Measurements from ENCODE around the gene GPR37. TPM values are rescaled to one million over a fixed set of nuclear protein-coding genes. Genes with fewer than 3 reads are reported as not detected.

Gene GPR37
- total RNA-seq, 4 donors from 2014 or later, result 1.1 TPM; not detected in 2

DNA sequence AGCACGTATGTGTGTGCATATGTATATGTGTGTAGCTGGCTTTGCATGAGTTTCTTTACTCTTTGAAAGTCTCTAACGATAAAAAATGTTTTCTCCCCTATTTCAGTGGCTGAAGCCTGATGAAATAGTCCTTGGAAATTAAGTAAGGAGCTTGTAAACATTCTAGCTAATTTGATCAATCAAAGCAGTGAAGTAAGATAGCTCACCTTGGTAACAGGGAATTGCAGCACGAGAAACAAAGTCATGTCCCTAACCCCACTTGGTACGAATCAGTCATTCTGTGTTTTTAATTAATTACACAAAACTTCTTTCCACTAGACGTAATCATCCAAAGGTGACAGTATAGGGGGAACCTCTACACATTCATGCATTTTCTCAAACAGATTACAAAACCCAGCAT is 41.5 kb downstream of the GPR37 start:
- in situ Hi-C loops (cut with MboI; ENCODE audit: low pct_ligation_motif_present in 1 of 4, low pct_unique_long_range_greater_than_20kb in 1 of 4, low sequenced_read_pairs in 3 of 4), result no loop called here
- TF ChIP-seq POLR2AphosphoS5 (IDR thresholded peaks at IDR 0.05) (no peak), EP300 (IDR thresholded peaks at IDR 0.05; ENCODE audit: low read depth) (no peak), POLR2A (IDR thresholded peaks at IDR 0.05) (no peak)
- TF ChIP-seq, protein P1, sequence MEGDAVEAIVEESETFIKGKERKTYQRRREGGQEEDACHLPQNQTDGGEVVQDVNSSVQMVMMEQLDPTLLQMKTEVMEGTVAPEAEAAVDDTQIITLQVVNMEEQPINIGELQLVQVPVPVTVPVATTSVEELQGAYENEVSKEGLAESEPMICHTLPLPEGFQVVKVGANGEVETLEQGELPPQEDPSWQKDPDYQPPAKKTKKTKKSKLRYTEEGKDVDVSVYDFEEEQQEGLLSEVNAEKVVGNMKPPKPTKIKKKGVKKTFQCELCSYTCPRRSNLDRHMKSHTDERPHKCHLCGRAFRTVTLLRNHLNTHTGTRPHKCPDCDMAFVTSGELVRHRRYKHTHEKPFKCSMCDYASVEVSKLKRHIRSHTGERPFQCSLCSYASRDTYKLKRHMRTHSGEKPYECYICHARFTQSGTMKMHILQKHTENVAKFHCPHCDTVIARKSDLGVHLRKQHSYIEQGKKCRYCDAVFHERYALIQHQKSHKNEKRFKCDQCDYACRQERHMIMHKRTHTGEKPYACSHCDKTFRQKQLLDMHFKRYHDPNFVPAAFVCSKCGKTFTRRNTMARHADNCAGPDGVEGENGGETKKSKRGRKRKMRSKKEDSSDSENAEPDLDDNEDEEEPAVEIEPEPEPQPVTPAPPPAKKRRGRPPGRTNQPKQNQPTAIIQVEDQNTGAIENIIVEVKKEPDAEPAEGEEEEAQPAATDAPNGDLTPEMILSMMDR (IDR thresholded peaks at IDR 0.05), result no peak
- Histone ChIP-seq H3K9me3 (no peaks in the 10 kb centered on the region), H3K36me3 (no peaks in the 10 kb centered on the region), H3K4me3 (no peak overlapping the region), H3K27ac (no peak overlapping the region), H3K27me3 (no peaks in the 10 kb centered on the region), H3K4me1 (peaks cover 0 to 7% (median 2%) of the 10 kb centered on the region in 4 donors)
- intact Hi-C loops (cut with DNase I; ENCODE audit: low total_unique reads), result no loop called here
- DNase-seq, result no peak
- WGBS, 2 donors (ENCODE audit: low coverage in 1 of 2), result 70 to 78% methylated on average over 5 of the region's 5 CpGs

DNA sequence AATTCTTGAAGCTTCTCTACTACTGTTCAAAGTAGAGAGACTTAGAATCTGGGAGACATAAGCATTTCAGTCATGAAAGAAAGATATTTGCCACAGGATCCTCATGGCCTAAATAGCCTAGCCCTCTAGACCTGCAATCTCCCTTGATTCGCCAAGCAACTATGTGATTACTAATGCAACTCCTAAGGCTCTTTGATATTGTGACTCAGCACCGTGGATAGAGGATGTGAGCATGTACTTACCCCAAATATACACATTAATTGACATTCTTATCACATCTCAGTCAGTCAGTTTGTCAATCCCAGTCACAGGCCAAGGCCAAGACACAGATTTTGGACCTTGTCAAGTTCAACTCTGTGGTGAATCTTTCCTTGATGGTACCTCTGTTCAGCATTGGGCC is 42.6 kb downstream of the GPR37 start:
- intact Hi-C loops (cut with DNase I; ENCODE audit: low total_unique reads), result no loop called here
- in situ Hi-C loops (cut with MboI; ENCODE audit: low pct_ligation_motif_present in 1 of 4, low pct_unique_long_range_greater_than_20kb in 1 of 4, low sequenced_read_pairs in 3 of 4), result no loop called here
- H3K27me3 ChIP-seq, result no peaks in the 10 kb centered on the region
- H3K27ac ChIP-seq, result no peak overlapping the region
- H3K9me3 ChIP-seq, result no peaks in the 10 kb centered on the region
- 46% methylated on average over 2 of the region's 2 CpGs; no CpG with 5 or more reads in 1 of the 2 donors for WGBS, 2 donors (ENCODE audit: low coverage in 1 of 2)
- no peak overlapping the region for H3K4me3 ChIP-seq
- TF ChIP-seq, protein P1 (IDR thresholded peaks at IDR 0.05), result no peak
- TF ChIP-seq EP300 (IDR thresholded peaks at IDR 0.05; ENCODE audit: low read depth) (no peak), POLR2A (IDR thresholded peaks at IDR 0.05) (no peak), POLR2AphosphoS5 (IDR thresholded peaks at IDR 0.05) (no peak)
- no peaks in the 10 kb centered on the region for H3K36me3 ChIP-seq
- peaks cover 0 to 7% (median 2%) of the 10 kb centered on the region in 4 donors for H3K4me1 ChIP-seq
- DNase-seq, result no peak

DNA sequence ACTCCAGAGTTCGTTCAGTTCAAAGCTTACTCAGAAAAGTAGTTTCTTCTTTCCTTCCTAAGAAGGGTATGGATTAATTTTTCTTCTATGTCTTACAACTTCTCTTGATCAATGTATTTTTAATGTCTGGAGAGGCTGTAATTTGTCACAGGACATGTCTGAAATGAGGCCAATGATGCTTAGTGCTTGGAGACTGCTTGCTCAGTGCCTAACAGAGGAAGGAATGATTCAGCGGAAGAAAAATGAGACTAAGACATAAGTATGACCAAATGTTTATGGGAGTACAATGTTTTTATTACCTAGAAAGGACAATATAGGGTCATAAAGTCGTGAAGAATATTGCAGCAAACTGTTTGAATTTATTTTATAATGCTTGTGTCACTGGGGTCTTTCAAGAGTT is 43.3 kb downstream of the GPR37 start:
- TF ChIP-seq EP300 (IDR thresholded peaks at IDR 0.05; ENCODE audit: low read depth) (no peak), POLR2A (IDR thresholded peaks at IDR 0.05) (no peak), POLR2AphosphoS5 (IDR thresholded peaks at IDR 0.05) (no peak)
- TF ChIP-seq, protein P1 (IDR thresholded peaks at IDR 0.05), result no peak
- Histone ChIP-seq H3K9me3 (no peaks in the 10 kb centered on the region), H3K4me3 (no peak overlapping the region), H3K27me3 (no peaks in the 10 kb centered on the region), H3K4me1 (peaks cover 0 to 7% (median 2%) of the 10 kb centered on the region in 4 donors), H3K36me3 (no peaks in the 10 kb centered on the region), H3K27ac (no peak overlapping the region)
- DNase-seq, result no peak
- 29 to 40% methylated on average over 2 to 3 of the region's 3 CpGs for WGBS, 2 donors (ENCODE audit: low coverage in 1 of 2)
- in situ Hi-C loops (cut with MboI; ENCODE audit: low pct_ligation_motif_present in 1 of 4, low pct_unique_long_range_greater_than_20kb in 1 of 4, low sequenced_read_pairs in 3 of 4), result no loop called here
- intact Hi-C loops (cut with DNase I; ENCODE audit: low total_unique reads), result no loop called here

DNA sequence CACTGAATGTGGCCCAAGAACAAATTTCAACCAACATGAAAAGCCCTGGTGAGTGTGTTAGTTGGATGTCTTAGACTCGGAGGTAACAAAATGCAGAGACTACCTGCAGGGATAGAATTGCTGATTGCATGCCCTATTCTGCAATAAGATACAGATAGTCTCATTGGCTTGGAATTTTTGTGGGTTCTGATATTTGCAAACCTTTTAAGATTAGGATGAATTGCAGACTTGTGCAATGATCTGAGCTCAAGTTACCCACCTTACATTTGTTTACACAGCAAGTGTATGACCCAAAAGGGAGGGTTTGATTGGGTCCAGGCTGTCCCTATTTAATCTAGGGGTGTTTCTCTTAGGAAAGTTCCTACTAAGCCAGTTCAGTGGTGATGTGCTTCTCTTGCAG is 45.4 kb downstream of the GPR37 start:
- H3K4me3 ChIP-seq, result no peak overlapping the region
- intact Hi-C loops (cut with DNase I; ENCODE audit: low total_unique reads), result no loop called here
- DNase-seq, result no peak
- TF ChIP-seq POLR2A (IDR thresholded peaks at IDR 0.05) (no peak), EP300 (IDR thresholded peaks at IDR 0.05; ENCODE audit: low read depth) (no peak), POLR2AphosphoS5 (IDR thresholded peaks at IDR 0.05) (no peak)
- TF ChIP-seq, protein P1 (IDR thresholded peaks at IDR 0.05), result no peak
- no peak overlapping the region for H3K27ac ChIP-seq
- H3K27me3 ChIP-seq, result no peaks in the 10 kb centered on the region
- WGBS, 2 donors (ENCODE audit: low coverage in 1 of 2), result 68 to 75% methylated on average over 1 of the region's 1 CpG
- H3K4me1 ChIP-seq, result peaks cover 0 to 7% (median 2%) of the 10 kb centered on the region in 4 donors
- H3K9me3 ChIP-seq, result no peaks in the 10 kb centered on the region
- H3K36me3 ChIP-seq, result no peaks in the 10 kb centered on the region
- in situ Hi-C loops (cut with MboI; ENCODE audit: low pct_ligation_motif_present in 1 of 4, low pct_unique_long_range_greater_than_20kb in 1 of 4, low sequenced_read_pairs in 3 of 4), result no loop called here

Data from transverse colon (tissue), 4 donors.